Skeletal muscle tissue (tissue), 4 donors: ENCODE measurements around the gene FHIT. TPM values are rescaled to one million over a fixed set of nuclear protein-coding genes. Genes with fewer than 3 reads are reported as not detected.
"Not testable (repeated sequence)": the region's sequence is repeated elsewhere in the genome, so short reads cannot be mapped to it uniquely, and the experiment has no call there.

Source experiments
- H3K27ac ChIP-seq: one replicate; pipeline ENCODE4 v1.7.0; 2013; ENCODE audit warnings: mild to moderate bottlenecking, low read depth, low read length, inconsistent platforms
- H3K27me3 ChIP-seq, 3 donors: one replicate each; pipeline ENCODE4 v1.7.0; 2013; ENCODE audit warnings: low read length in 3 of 3; ENCODE audit not compliant: control insufficient read depth in 3 of 3, insufficient read depth in 3 of 3
- H3K36me3 ChIP-seq, 3 donors: one replicate each; pipeline ENCODE4 v1.7.0; 2013; ENCODE audit warnings: low read length in 3 of 3; ENCODE audit not compliant: control insufficient read depth in 3 of 3, insufficient read depth in 3 of 3
- H3K4me1 ChIP-seq, 3 donors: one replicate each; pipeline ENCODE4 v1.7.0; 2013; ENCODE audit warnings: low read length in 3 of 3, mild to moderate bottlenecking in 3 of 3; ENCODE audit not compliant: control insufficient read depth in 3 of 3, insufficient read depth in 3 of 3
- H3K4me3 ChIP-seq, 3 donors: one replicate each; pipeline ENCODE4 v1.7.0; 2013; ENCODE audit warnings: low read length in 3 of 3
- H3K9ac ChIP-seq, 3 donors: one replicate each; pipeline ENCODE4 v1.7.0; 2013; ENCODE audit warnings: low read length in 3 of 3, mild to moderate bottlenecking in 3 of 3, moderate library complexity in 2 of 3, low read depth in 1 of 3
- H3K9me3 ChIP-seq, 3 donors: one replicate each; pipeline ENCODE4 v1.7.0; 2013; ENCODE audit warnings: low read length in 3 of 3; ENCODE audit not compliant: control insufficient read depth in 3 of 3
- total RNA-seq: library from RNA; depleted of rRNA; stranded (reverse); fragments of >200 nt; gene quantifications from one replicate; pipeline ENCODE4 v1.2.3, GENCODE V29; 2014
- donor health status: Osteomylitis.

Gene FHIT
- total RNA-seq, 1 donor from 2014 or later, result 4.2 TPM

GRCh38 chr3:61031503-61031902 lies 219.7 kb downstream of the FHIT start:
- Histone ChIP-seq H3K36me3 (no peaks in the 10 kb centered on the region), H3K27me3 (no peaks in the 10 kb centered on the region), H3K27ac (no peak overlapping the region), H3K9me3 (no peaks in the 10 kb centered on the region), H3K9ac (no peak overlapping the region), H3K4me3 (no peak overlapping the region), H3K4me1 (no peaks in the 10 kb centered on the region)

GRCh38 chr3:61030469-61031035 lies 220.7 kb downstream of the FHIT start:
- H3K36me3 ChIP-seq, result no peaks in the 10 kb centered on the region
- no peaks in the 10 kb centered on the region for H3K4me1 ChIP-seq
- H3K27ac ChIP-seq, result no peak overlapping the region
- no peak overlapping the region for H3K4me3 ChIP-seq
- H3K9ac ChIP-seq, result no peak overlapping the region
- H3K27me3 ChIP-seq, result no peaks in the 10 kb centered on the region
- no peaks in the 10 kb centered on the region for H3K9me3 ChIP-seq

- H3K4me1 ChIP-seq, result no peaks in the 10 kb centered on the region
- no peak overlapping the region for H3K9ac ChIP-seq
- no peaks in the 10 kb centered on the region for H3K36me3 ChIP-seq
- H3K4me3 ChIP-seq, result no peak overlapping the region
- no peaks in the 10 kb centered on the region for H3K9me3 ChIP-seq
- no peaks in the 10 kb centered on the region for H3K27me3 ChIP-seq
- no peak overlapping the region for H3K27ac ChIP-seq
Measured at GRCh38 chr3:61029194-61029593, 222.1 kb downstream of the FHIT start.

GRCh38 chr3:61018807-61019206 lies 232.4 kb downstream of the FHIT start:
- Histone ChIP-seq H3K27me3 (no peaks in the 10 kb centered on the region), H3K9ac (no peak overlapping the region), H3K4me1 (no peaks in the 10 kb centered on the region), H3K9me3 (no peaks in the 10 kb centered on the region), H3K36me3 (no peaks in the 10 kb centered on the region), H3K27ac (no peak overlapping the region), H3K4me3 (no peak overlapping the region)

- H3K36me3 ChIP-seq, H3K9me3 ChIP-seq, H3K4me3 ChIP-seq, H3K4me1 ChIP-seq, H3K9ac ChIP-seq, H3K27ac ChIP-seq, H3K27me3 ChIP-seq: not testable (repeated sequence)
Measured at GRCh38 chr3:61017028-61017427, 234.2 kb downstream of the FHIT start.

- no peaks in the 10 kb centered on the region for H3K27me3 ChIP-seq
- no peak overlapping the region for H3K27ac ChIP-seq
- H3K9ac ChIP-seq, result no peak overlapping the region
- no peaks in the 10 kb centered on the region for H3K9me3 ChIP-seq
- H3K36me3 ChIP-seq, result no peaks in the 10 kb centered on the region
- no peaks in the 10 kb centered on the region for H3K4me1 ChIP-seq
- H3K4me3 ChIP-seq, result no peak overlapping the region
Measured at GRCh38 chr3:61015859-61016258, 235.4 kb downstream of the FHIT start.

- no peaks in the 10 kb centered on the region for H3K36me3 ChIP-seq
- H3K27me3 ChIP-seq, result no peaks in the 10 kb centered on the region
- no peaks in the 10 kb centered on the region for H3K4me1 ChIP-seq
- H3K9me3 ChIP-seq, result no peaks in the 10 kb centered on the region
- H3K27ac ChIP-seq, result no peak overlapping the region
- H3K9ac ChIP-seq, result no peak overlapping the region
- H3K4me3 ChIP-seq, result no peak overlapping the region
Measured at GRCh38 chr3:61015408-61015807, 235.8 kb downstream of the FHIT start.

- H3K36me3 ChIP-seq, result no peaks in the 10 kb centered on the region
- H3K4me1 ChIP-seq, result no peaks in the 10 kb centered on the region
- peak overlapping the region; percentile 22 for H3K27ac ChIP-seq
- H3K4me3 ChIP-seq, result no peak overlapping the region
- H3K27me3 ChIP-seq, result no peaks in the 10 kb centered on the region
- no peak overlapping the region for H3K9ac ChIP-seq
- H3K9me3 ChIP-seq, result no peaks in the 10 kb centered on the region
Measured at GRCh38 chr3:61008998-61009380, 242.3 kb downstream of the FHIT start.

- peak overlapping the region; percentile 22 for H3K27ac ChIP-seq
- H3K4me3 ChIP-seq, result no peak overlapping the region
- H3K4me1 ChIP-seq, result no peaks in the 10 kb centered on the region
- no peak overlapping the region for H3K9ac ChIP-seq
- H3K27me3 ChIP-seq, result no peaks in the 10 kb centered on the region
- no peaks in the 10 kb centered on the region for H3K36me3 ChIP-seq
- H3K9me3 ChIP-seq, result no peaks in the 10 kb centered on the region
Measured at GRCh38 chr3:61008153-61008997, 242.9 kb downstream of the FHIT start.

GRCh38 chr3:61005591-61005990 lies 245.7 kb downstream of the FHIT start:
- H3K9ac ChIP-seq, result no peak overlapping the region
- no peaks in the 10 kb centered on the region for H3K9me3 ChIP-seq
- no peaks in the 10 kb centered on the region for H3K36me3 ChIP-seq
- no peak overlapping the region for H3K4me3 ChIP-seq
- no peaks in the 10 kb centered on the region for H3K27me3 ChIP-seq
- H3K27ac ChIP-seq, result no peak overlapping the region
- H3K4me1 ChIP-seq, result no peaks in the 10 kb centered on the region
